ENCODE measurements around the gene ZNF280D.

DNA sequence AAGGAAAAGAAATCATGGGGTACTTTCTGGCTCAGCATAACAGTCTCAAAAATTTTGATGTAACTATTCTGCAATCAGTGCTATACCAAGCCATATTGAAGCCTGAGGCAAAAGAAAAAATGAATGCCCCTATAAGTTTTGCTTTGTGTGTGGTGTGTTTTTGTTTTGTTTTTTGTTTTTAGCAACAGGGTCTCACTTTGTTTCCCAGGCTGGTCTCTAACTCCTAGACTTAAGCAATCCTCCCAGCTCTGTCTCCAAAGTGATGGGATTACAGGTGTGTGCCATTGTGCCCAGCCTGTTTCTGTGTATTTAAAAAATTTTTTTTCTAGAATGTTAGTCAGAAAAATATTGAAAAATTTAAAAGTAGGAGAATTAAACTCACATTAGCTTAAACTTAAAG lies 93.2 kb downstream of the ZNF280D start:
- TF ChIP-seq POLR2AphosphoS5 (IDR thresholded peaks at IDR 0.05) (no peak), POLR2A (IDR thresholded peaks at IDR 0.05) (no peak)
- TF ChIP-seq, protein P1, sequence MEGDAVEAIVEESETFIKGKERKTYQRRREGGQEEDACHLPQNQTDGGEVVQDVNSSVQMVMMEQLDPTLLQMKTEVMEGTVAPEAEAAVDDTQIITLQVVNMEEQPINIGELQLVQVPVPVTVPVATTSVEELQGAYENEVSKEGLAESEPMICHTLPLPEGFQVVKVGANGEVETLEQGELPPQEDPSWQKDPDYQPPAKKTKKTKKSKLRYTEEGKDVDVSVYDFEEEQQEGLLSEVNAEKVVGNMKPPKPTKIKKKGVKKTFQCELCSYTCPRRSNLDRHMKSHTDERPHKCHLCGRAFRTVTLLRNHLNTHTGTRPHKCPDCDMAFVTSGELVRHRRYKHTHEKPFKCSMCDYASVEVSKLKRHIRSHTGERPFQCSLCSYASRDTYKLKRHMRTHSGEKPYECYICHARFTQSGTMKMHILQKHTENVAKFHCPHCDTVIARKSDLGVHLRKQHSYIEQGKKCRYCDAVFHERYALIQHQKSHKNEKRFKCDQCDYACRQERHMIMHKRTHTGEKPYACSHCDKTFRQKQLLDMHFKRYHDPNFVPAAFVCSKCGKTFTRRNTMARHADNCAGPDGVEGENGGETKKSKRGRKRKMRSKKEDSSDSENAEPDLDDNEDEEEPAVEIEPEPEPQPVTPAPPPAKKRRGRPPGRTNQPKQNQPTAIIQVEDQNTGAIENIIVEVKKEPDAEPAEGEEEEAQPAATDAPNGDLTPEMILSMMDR (IDR thresholded peaks at IDR 0.05), result no peak
